Fibroblast of lung (primary cell): ENCODE data around the gene SBNO2. TPM values are rescaled to one million over a fixed set of nuclear protein-coding genes. Genes with fewer than 3 reads are reported as not detected.

Experiments used
- DNase-seq, 2 donors: peaks; one replicate each; pipeline versions ENCODE4 v3.0.0 to v3.0.0-alpha.2; 2010; ENCODE audit warnings: low read depth in 2 of 2
- H2AFZ ChIP-seq: 2 replicates; pipeline ENCODE4 v1.5.1; 2012; ENCODE audit warnings: low read length, control low read depth, inconsistent platforms
- H3K27ac ChIP-seq: 2 replicates; pipeline ENCODE4 v1.5.1; 2011; ENCODE audit warnings: low read length, control low read depth; ENCODE audit not compliant: insufficient read depth
- H3K27me3 ChIP-seq: 2 replicates; pipeline ENCODE4 v1.5.1; 2011; ENCODE audit warnings: mild to moderate bottlenecking, low read length; ENCODE audit not compliant: control insufficient read depth, insufficient read depth
- H3K36me3 ChIP-seq: 2 replicates; pipeline ENCODE4 v1.5.1; 2011; ENCODE audit warnings: low read length; ENCODE audit not compliant: control insufficient read depth, insufficient read depth
- H3K4me1 ChIP-seq: 2 replicates; pipeline ENCODE4 v1.5.1; 2011; ENCODE audit warnings: low read length; ENCODE audit not compliant: control insufficient read depth, insufficient read depth; ENCODE audit errors: extremely low read depth
- H3K4me2 ChIP-seq: 2 replicates; pipeline ENCODE4 v1.5.1; 2011; ENCODE audit warnings: low read length, control low read depth; ENCODE audit not compliant: insufficient read depth; ENCODE audit errors: extremely low read depth
- H3K4me3 ChIP-seq, 4 experiments: fragments of 200-600 bp in 1 of 4; sonication (generic) in 1 of 4; replicated peaks in 1 of 4; 2 replicates each; pipeline ENCODE4 v1.5.1; 2011 to 2016; ENCODE audit warnings: low read length in 4 of 4, low read depth in 3 of 4, mild to moderate bottlenecking in 3 of 4, control low read depth in 2 of 4, inconsistent platforms in 1 of 4, mixed read lengths in 1 of 4; ENCODE audit not compliant: insufficient read depth in 1 of 4; ENCODE audit errors: control extremely low read depth in 1 of 4
- H3K79me2 ChIP-seq: 2 replicates; pipeline ENCODE4 v1.5.1; 2012; ENCODE audit warnings: mild to moderate bottlenecking, low read length, inconsistent platforms; ENCODE audit not compliant: control insufficient read depth, insufficient read depth
- H3K9ac ChIP-seq: 2 replicates; pipeline ENCODE4 v1.5.1; 2011; ENCODE audit warnings: mild to moderate bottlenecking, low read length, control low read depth; ENCODE audit not compliant: insufficient read depth
- H3K9me3 ChIP-seq: 2 replicates; pipeline ENCODE4 v1.5.1; 2012; ENCODE audit warnings: low read depth, low read length; ENCODE audit not compliant: control insufficient read depth, insufficient read depth
- H4K20me1 ChIP-seq: 2 replicates; pipeline ENCODE4 v1.5.1; 2011; ENCODE audit warnings: low read length; ENCODE audit not compliant: control insufficient read depth, insufficient read depth; ENCODE audit errors: extremely low read depth
- CTCF ChIP-seq, 2 donors: IDR thresholded peaks in 1 of 2; conservative IDR thresholded peaks in 1 of 2; 1 replicate in 1 of 2; 2 replicates in 1 of 2; pipeline ENCODE4 v1.5.1; 2011 to 2012; ENCODE audit warnings: low read length in 2 of 2, control low read depth in 1 of 2, inconsistent platforms in 1 of 2, low read depth in 1 of 2, mild to moderate bottlenecking in 1 of 2
- EZH2 ChIP-seq: IDR thresholded peaks from 2 replicates; pipeline ENCODE4 v1.5.1; 2012; ENCODE audit warnings: low read length, control low read depth, mild to moderate bottlenecking; ENCODE audit errors: missing control alignments
- polyA plus RNA-seq, 2 donors: library from polyadenylated mRNA; depleted of rRNA in 1 of 2; stranded (reverse) in 1 of 2; unstranded in 1 of 2; fragments of >200 nt; gene quantifications; 2 replicates each; pipeline ENCODE4 v1.2.1, GENCODE V29; 2011 to 2012; ENCODE audit warnings: missing spikeins in 1 of 2
- total RNA-seq: library from RNA; depleted of rRNA; stranded (reverse); fragments of >200 nt; gene quantifications from 2 replicates; pipeline ENCODE4 v1.2.1, GENCODE V29; 2014

SBNO2 gene
- total and polyA plus RNA-seq, 2 donors (not counting 1 experiment from before 2014, with no cell fraction given): 12.6 to 55.8 TPM

GRCh38 chr19:1113030-1113985 is 60.8 kb downstream of the SBNO2 start:
- Histone ChIP-seq H3K9me3 (no peaks in the 10 kb centered on the region), H3K4me3 (no peak overlapping the region), H3K27ac (peak overlapping the region; percentile 50), H3K4me2 (no peak overlapping the region), H3K9ac (peak overlapping the region; percentile 7), H3K36me3 (peaks cover 59% of the 10 kb centered on the region), H2AFZ (no peak overlapping the region), H3K4me1 (peaks cover 8% of the 10 kb centered on the region), H3K79me2 (no peaks in the 10 kb centered on the region), H3K27me3 (no peaks in the 10 kb centered on the region), H4K20me1 (peaks cover 3% of the 10 kb centered on the region)
- peak; percentile 90 to 94 for DNase-seq
- TF ChIP-seq EZH2 (no peak), CTCF (conservative IDR thresholded peaks at IDR 0.05 in 1 of 2, IDR thresholded peaks at IDR 0.05 in 1 of 2; ENCODE audit: low read depth in 1 of 2, low read length in 2 of 2) (peak; percentile 62 to 75)

- H3K27ac ChIP-seq: peak overlapping the region; percentile 23
- no peak overlapping the region for H2AFZ ChIP-seq
These were observed 61.6 kb downstream of the SBNO2 start for GRCh38 chr19:1112268-1113029.

More at GRCh38 chr19:1112268-1113029, 61.6 kb downstream of the SBNO2 start:
- TF ChIP-seq CTCF (conservative IDR thresholded peaks at IDR 0.05 in 1 of 2, IDR thresholded peaks at IDR 0.05 in 1 of 2; ENCODE audit: low read depth in 1 of 2, low read length in 2 of 2) (no peak), EZH2 (no peak)
- H3K4me3 ChIP-seq: no peak overlapping the region
- no peaks in the 10 kb centered on the region for H3K79me2 ChIP-seq
- peaks cover 3% of the 10 kb centered on the region for H4K20me1 ChIP-seq
- no peak for DNase-seq
- no peaks in the 10 kb centered on the region for H3K9me3 ChIP-seq
- H3K27me3 ChIP-seq: no peaks in the 10 kb centered on the region
- H3K36me3 ChIP-seq: peaks cover 57% of the 10 kb centered on the region
- H3K4me2 ChIP-seq: no peak overlapping the region
- H3K4me1 ChIP-seq: peaks cover 8% of the 10 kb centered on the region
- no peak overlapping the region for H3K9ac ChIP-seq
